GM12872 (cell line): ENCODE measurements around the gene ACSBG1.

Experiments used
- TF ChIP-seq, protein P1 (sequence below): IDR thresholded peaks from 3 replicates; pipeline ENCODE4 v1.5.1; 2011; ENCODE audit warnings: low read depth, mild to moderate bottlenecking, low read length, moderate library complexity; ENCODE audit not compliant: insufficient read depth

The ACSBG1 gene, protein sequence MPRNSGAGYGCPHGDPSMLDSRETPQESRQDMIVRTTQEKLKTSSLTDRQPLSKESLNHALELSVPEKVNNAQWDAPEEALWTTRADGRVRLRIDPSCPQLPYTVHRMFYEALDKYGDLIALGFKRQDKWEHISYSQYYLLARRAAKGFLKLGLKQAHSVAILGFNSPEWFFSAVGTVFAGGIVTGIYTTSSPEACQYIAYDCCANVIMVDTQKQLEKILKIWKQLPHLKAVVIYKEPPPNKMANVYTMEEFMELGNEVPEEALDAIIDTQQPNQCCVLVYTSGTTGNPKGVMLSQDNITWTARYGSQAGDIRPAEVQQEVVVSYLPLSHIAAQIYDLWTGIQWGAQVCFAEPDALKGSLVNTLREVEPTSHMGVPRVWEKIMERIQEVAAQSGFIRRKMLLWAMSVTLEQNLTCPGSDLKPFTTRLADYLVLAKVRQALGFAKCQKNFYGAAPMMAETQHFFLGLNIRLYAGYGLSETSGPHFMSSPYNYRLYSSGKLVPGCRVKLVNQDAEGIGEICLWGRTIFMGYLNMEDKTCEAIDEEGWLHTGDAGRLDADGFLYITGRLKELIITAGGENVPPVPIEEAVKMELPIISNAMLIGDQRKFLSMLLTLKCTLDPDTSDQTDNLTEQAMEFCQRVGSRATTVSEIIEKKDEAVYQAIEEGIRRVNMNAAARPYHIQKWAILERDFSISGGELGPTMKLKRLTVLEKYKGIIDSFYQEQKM

DNA sequence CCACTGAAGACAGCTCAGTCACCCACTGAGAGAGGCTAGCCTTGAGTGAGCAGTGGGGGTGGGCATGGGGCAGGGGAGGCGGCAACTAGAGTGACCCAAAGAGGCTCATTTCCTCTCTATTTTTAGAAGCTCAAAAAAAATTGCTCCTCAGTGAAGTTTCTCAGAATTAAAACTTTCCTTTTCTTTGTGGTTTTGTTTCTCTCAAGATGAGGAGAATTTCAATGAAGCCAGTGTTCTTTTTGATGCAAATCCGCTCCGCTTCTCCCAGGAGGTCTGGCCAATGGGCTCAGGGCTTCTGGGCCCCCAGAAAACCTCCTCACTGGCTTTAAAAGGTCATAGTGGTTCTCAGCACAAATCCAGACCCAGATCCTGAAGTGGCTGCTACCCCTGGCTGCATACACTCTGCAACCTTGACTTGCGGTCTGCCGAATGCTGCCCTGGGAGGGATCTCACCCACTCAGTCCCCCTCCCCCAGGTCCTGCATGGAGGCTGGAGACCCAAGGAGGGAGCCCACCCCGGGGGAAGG, at the start of gene ACSBG1:
Gene ACSBG1 (minus strand): TSS at position 51 of the 526 bp plus-strand sequence. CDS start 64 bp downstream, outside the sequence.
- TF ChIP-seq, protein P1, sequence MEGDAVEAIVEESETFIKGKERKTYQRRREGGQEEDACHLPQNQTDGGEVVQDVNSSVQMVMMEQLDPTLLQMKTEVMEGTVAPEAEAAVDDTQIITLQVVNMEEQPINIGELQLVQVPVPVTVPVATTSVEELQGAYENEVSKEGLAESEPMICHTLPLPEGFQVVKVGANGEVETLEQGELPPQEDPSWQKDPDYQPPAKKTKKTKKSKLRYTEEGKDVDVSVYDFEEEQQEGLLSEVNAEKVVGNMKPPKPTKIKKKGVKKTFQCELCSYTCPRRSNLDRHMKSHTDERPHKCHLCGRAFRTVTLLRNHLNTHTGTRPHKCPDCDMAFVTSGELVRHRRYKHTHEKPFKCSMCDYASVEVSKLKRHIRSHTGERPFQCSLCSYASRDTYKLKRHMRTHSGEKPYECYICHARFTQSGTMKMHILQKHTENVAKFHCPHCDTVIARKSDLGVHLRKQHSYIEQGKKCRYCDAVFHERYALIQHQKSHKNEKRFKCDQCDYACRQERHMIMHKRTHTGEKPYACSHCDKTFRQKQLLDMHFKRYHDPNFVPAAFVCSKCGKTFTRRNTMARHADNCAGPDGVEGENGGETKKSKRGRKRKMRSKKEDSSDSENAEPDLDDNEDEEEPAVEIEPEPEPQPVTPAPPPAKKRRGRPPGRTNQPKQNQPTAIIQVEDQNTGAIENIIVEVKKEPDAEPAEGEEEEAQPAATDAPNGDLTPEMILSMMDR = no peak

DNA sequence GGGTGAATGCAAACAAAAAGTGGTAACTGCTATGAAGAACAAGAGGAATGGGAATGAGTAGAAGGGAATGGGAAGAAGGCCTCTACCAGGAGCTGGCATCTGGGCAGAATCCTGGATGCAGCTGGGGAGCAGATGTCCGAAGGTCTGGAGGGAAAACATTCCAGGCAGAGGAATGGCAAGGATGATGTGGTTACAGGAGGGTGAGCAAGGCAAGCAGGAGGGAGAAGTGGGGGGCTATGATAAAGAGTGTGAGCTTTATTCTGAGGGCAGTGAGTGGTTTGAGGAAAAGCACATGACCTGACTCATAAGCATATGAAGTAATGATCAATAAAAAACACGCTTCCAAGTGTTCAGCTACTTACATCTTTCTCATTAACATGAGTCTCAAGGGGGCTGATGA, 48.0 kb upstream of the ACSBG1 start:
- TF ChIP-seq, protein P1 = no peak

DNA sequence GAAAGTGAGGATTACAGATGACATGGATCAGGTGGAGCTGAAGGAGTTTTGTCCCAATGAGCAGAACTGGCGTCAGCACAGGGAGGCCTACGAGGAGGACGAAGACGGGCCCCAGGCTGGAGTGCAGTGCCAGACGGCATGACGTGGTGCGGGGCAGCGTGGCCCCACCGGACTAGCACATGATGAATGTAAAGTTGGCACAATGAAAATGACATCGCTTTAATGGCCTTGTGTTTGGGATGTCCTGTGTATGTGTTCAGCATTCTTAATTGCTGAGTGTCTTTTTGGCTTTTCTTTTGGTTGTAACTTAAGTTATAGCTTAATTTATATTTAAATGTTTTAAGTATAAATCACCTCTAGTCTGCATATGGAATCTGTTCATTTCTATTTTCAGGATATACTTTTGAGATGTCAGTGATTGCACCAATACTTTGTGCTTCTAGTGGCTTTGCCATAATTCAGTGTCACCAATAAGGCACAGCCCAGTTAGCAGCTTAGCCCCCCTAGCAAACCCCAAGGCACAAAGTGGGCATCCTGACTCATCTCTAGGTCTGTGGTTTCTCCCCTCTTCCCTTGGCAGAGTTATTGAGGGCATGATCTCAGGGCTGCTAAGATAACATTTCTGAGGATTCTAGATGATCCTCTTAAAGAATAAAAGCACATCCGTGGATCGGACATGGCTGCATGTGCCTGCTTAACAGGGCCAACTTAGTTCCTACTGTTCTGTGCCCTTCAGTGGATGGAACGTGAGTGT, 46.1 kb upstream of the ACSBG1 start:
- TF ChIP-seq, protein P1 = no peak

DNA sequence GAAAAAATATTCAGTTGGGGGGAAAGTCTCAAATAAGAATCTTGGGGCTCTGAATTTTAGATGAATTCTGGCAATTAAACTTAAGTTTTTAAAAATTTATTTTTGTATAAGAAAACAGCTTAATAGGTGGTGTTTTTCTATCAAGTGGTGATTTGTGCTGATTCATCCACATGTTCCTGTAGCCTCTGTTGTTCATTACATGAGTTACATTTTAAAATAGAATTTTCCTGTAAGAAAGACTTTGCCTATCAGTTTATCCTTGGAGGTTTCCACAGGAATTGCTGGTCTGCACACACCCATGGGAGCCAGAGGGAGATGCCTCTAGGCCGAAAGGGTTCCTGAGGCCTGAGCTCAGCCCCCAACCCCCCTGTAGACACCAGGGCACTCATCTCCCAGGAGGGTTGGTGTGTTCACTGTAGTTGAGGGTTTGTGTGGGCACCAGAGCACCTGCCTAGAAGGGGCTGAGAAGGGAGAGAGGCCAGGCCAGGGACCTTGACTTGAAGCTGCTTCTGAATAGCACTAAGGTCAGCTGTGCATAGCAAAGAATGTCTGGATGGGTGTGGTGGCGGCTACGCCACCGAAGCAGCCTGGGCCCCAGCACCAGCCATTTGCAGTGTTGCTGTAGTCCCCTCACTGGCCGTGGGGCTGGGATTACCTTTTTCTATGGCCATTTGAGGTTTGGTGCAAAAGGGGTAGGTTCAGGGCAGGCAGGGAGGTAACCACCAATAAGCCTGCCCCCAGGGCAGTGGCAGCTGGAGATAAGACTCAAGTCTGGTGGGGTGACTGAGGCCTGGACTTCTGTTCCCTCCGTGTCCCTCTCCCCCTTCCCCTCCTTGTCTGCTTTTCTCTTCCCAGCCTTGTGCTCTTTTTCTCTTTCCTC, 41.9 kb upstream of the ACSBG1 start:
- TF ChIP-seq, protein P1 = no peak

DNA sequence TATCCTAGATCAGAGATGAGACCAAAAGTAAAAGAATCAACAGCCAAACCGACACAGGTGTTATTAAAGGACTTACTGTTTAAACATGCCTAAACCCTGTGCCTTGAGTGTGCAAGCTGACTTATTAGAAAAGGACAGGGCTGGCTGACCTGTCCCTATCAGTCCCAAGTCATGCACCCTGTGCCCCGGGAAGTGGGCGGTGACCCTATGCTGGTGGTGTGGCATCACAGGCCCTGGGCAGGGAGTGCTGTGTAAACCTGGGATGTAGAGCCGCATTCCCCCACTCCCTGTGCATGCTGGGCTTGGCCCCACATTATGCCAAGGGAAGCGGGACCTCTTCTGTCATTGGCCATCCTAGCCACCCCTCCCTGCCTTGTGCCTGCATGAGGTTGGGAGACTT, 40.6 kb upstream of the ACSBG1 start:
- TF ChIP-seq, protein P1 = no peak

DNA sequence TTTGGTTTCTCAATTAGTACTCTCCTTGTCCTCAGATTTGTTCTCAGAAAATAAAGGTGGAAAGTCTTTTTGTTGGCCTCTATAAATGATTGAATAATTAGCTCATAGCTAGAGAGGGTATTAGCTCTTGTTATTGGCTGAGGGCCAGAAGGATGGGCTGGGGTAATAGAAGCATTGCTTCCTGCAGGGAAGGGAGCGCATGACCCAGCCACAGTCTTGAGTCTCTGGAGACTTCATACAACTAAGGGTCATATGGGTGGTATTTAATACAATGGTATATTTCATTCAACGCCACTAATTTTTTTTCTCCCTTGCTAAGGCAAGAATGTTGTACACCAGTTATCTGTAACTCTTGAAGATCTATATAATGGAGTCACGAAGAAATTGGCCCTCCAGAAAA, 38.4 kb upstream of the ACSBG1 start:
- TF ChIP-seq, protein P1 = no peak
